ENCODE results near the gene SYT11.

Gene SYT11

DNA sequence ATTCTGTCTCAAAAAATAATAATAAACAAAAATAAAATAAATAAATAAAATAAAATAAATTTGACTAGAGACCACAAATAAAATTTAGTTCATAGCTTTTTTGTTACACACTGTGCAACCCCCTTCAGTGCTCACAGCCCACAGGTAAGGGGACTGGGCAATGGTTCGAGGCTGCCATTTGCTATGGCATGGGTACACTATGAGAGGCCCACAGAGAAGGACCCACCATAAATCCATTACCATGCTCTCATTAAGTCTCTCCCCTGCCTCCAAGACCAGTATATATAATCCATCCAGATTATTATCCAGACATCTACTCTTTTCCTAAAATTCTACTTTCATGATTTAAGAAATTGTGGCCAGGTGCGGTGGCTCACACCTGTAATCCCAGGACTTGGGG lies 60.4 kb downstream of the SYT11 start:
- WGBS, 2 donors (ENCODE audit: extremely low coverage in 2 of 2, insufficient read length in 2 of 2, insufficient replicate concordance in 1 of 2) = no CpG with 5 or more reads among the region's 2 CpGs
- H2AK5ac ChIP-seq (ENCODE audit: low read depth, low read length) = no peak overlapping the region
- H3K18ac ChIP-seq (ENCODE audit: low read length) = no peak overlapping the region
- no peaks in the 10 kb centered on the region for H3K27me3 ChIP-seq (ENCODE audit: control insufficient read depth in 3 of 3, insufficient read depth in 3 of 3, low read depth in 1 of 3, low read length in 3 of 3)
- H3K23ac ChIP-seq (ENCODE audit: low read depth, low read length, poor library complexity) = no peak overlapping the region
- H3K4me1 ChIP-seq (ENCODE audit: control insufficient read depth in 2 of 2, insufficient read depth in 1 of 2, low read depth in 1 of 2, low read length in 2 of 2) = no peaks in the 10 kb centered on the region
- H3K4me2 ChIP-seq (ENCODE audit: insufficient read depth, low read length, poor library complexity, severe bottlenecking) = no peak overlapping the region
- H3K79me1 ChIP-seq (ENCODE audit: low read depth, low read length) = no peaks in the 10 kb centered on the region
- no peak overlapping the region for H3K9ac ChIP-seq (ENCODE audit: low read depth, low read length, poor library complexity)
- no peaks in the 10 kb centered on the region for H3K9me3 ChIP-seq (replicated peaks in 1 of 2; ENCODE audit: control insufficient read depth in 2 of 2, insufficient read depth in 1 of 2, low read depth in 1 of 2, low read length in 2 of 2)
- H3K27ac ChIP-seq (replicated peaks; ENCODE audit: low read length) = no peak overlapping the region
- no peak overlapping the region for H2BK15ac ChIP-seq (ENCODE audit: low read length)
- no peak for DNase-seq (ENCODE audit: low spot score)
- H3K14ac ChIP-seq (ENCODE audit: low read length) = no peak overlapping the region
- H3K36me3 ChIP-seq (replicated peaks in 1 of 2; ENCODE audit: control insufficient read depth in 2 of 2, insufficient read depth in 2 of 2, low read length in 2 of 2) = peaks cover 40 to 98% of the 10 kb centered on the region in 2 donors
- H4K8ac ChIP-seq (ENCODE audit: low read depth, low read length) = no peak overlapping the region
- H4K91ac ChIP-seq (ENCODE audit: low read depth, low read length, poor library complexity) = no peak overlapping the region
- no peak overlapping the region for H2BK120ac ChIP-seq (ENCODE audit: low read depth, low read length)
- no peak overlapping the region for H2BK5ac ChIP-seq (ENCODE audit: low read length)
- no peak overlapping the region for H2AFZ ChIP-seq (ENCODE audit: low read length)
- H3K4ac ChIP-seq (ENCODE audit: low read length) = no peak overlapping the region
- H3K4me3 ChIP-seq (ENCODE audit: low read length in 2 of 2) = no peak overlapping the region
- H2BK12ac ChIP-seq (ENCODE audit: low read length) = no peak overlapping the region

DNA sequence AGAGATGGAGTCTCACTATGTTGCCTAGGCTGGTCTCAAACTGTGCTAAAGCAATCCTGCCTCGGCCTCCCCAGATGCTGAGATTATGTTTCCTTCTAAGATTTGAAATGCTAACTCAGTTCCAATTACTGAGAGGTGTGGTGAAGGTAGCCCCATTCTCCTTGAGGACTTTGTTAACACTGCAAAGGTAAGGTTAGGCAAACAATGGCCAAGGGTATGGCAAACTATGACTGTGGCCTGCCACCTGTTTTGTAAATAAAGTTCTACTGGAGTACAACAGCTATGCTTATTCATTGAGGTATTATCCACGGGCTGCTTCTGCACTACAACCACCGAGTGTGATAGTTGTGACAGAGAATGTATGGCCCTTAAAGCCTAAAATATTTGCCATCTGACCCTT lies 61.4 kb downstream of the SYT11 start:
- no peak overlapping the region for H2BK15ac ChIP-seq (ENCODE audit: low read length)
- no peak overlapping the region for H4K8ac ChIP-seq (ENCODE audit: low read depth, low read length)
- no peak overlapping the region for H3K9ac ChIP-seq (ENCODE audit: low read depth, low read length, poor library complexity)
- H2AFZ ChIP-seq (ENCODE audit: low read length) = no peak overlapping the region
- no peak for DNase-seq (ENCODE audit: low spot score)
- no peak overlapping the region for H3K23ac ChIP-seq (ENCODE audit: low read depth, low read length, poor library complexity)
- no peak overlapping the region for H2AK5ac ChIP-seq (ENCODE audit: low read depth, low read length)
- no peak overlapping the region for H3K4me3 ChIP-seq (ENCODE audit: low read length in 2 of 2)
- no peak overlapping the region for H3K18ac ChIP-seq (ENCODE audit: low read length)
- H3K4me1 ChIP-seq (ENCODE audit: control insufficient read depth in 2 of 2, insufficient read depth in 1 of 2, low read depth in 1 of 2, low read length in 2 of 2) = no peaks in the 10 kb centered on the region
- H3K14ac ChIP-seq (ENCODE audit: low read length) = no peak overlapping the region
- H3K79me1 ChIP-seq (ENCODE audit: low read depth, low read length) = no peaks in the 10 kb centered on the region
- peaks cover 44 to 96% of the 10 kb centered on the region in 2 donors for H3K36me3 ChIP-seq (replicated peaks in 1 of 2; ENCODE audit: control insufficient read depth in 2 of 2, insufficient read depth in 2 of 2, low read length in 2 of 2)
- WGBS, 2 donors (ENCODE audit: extremely low coverage in 2 of 2, insufficient read length in 2 of 2, insufficient replicate concordance in 1 of 2) = no CpG with 5 or more reads among the region's 3 CpGs
- no peak overlapping the region for H3K4ac ChIP-seq (ENCODE audit: low read length)
- H2BK5ac ChIP-seq (ENCODE audit: low read length) = no peak overlapping the region
- H3K27me3 ChIP-seq (ENCODE audit: control insufficient read depth in 3 of 3, insufficient read depth in 3 of 3, low read depth in 1 of 3, low read length in 3 of 3) = no peaks in the 10 kb centered on the region
- H3K9me3 ChIP-seq (replicated peaks in 1 of 2; ENCODE audit: control insufficient read depth in 2 of 2, insufficient read depth in 1 of 2, low read depth in 1 of 2, low read length in 2 of 2) = no peaks in the 10 kb centered on the region
- no peak overlapping the region for H2BK12ac ChIP-seq (ENCODE audit: low read length)
- no peak overlapping the region for H3K4me2 ChIP-seq (ENCODE audit: insufficient read depth, low read length, poor library complexity, severe bottlenecking)
- no peak overlapping the region for H2BK120ac ChIP-seq (ENCODE audit: low read depth, low read length)
- no peak overlapping the region for H3K27ac ChIP-seq (replicated peaks; ENCODE audit: low read length)
- H4K91ac ChIP-seq (ENCODE audit: low read depth, low read length, poor library complexity) = no peak overlapping the region

DNA sequence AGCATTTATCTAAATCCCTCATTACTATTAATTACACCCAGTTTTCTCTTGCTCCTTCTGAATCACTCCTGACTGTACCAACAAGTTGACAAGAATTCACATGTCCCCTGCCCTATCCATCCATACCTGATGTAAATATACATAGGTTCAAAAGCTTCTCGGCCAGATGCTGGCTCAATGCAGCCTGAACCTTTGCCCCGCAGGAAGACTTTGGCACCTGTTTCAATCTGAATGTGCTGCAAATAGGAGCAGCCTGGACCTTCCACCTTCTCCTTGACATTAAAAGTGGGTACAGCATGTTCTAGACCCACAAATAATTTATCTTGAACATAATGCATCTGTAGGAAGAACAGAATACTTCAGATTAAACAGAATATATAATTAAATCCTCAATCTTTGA lies 66.1 kb downstream of the SYT11 start:
- no peaks in the 10 kb centered on the region for H3K4me1 ChIP-seq (ENCODE audit: control insufficient read depth in 2 of 2, insufficient read depth in 1 of 2, low read depth in 1 of 2, low read length in 2 of 2)
- no peaks in the 10 kb centered on the region for H3K27me3 ChIP-seq (ENCODE audit: control insufficient read depth in 3 of 3, insufficient read depth in 3 of 3, low read depth in 1 of 3, low read length in 3 of 3)
- no peaks in the 10 kb centered on the region for H3K79me1 ChIP-seq (ENCODE audit: low read depth, low read length)
- H3K9ac ChIP-seq (ENCODE audit: low read depth, low read length, poor library complexity) = no peak overlapping the region
- no CpG with 5 or more reads among the region's 2 CpGs for WGBS, 2 donors (ENCODE audit: extremely low coverage in 2 of 2, insufficient read length in 2 of 2, insufficient replicate concordance in 1 of 2)
- DNase-seq (ENCODE audit: low spot score) = no peak
- H3K4me3 ChIP-seq (ENCODE audit: low read length in 2 of 2) = no peak overlapping the region
- H4K8ac ChIP-seq (ENCODE audit: low read depth, low read length) = no peak overlapping the region
- H2AK5ac ChIP-seq (ENCODE audit: low read depth, low read length) = no peak overlapping the region
- H3K18ac ChIP-seq (ENCODE audit: low read length) = no peak overlapping the region
- H3K4me2 ChIP-seq (ENCODE audit: insufficient read depth, low read length, poor library complexity, severe bottlenecking) = no peak overlapping the region
- peaks cover 47 to 97% of the 10 kb centered on the region in 2 donors for H3K36me3 ChIP-seq (replicated peaks in 1 of 2; ENCODE audit: control insufficient read depth in 2 of 2, insufficient read depth in 2 of 2, low read length in 2 of 2)
- H3K14ac ChIP-seq (ENCODE audit: low read length) = no peak overlapping the region
- no peak overlapping the region for H3K27ac ChIP-seq (replicated peaks; ENCODE audit: low read length)
- H2BK15ac ChIP-seq (ENCODE audit: low read length) = no peak overlapping the region
- H2BK120ac ChIP-seq (ENCODE audit: low read depth, low read length) = no peak overlapping the region
- no peak overlapping the region for H4K91ac ChIP-seq (ENCODE audit: low read depth, low read length, poor library complexity)
- H3K23ac ChIP-seq (ENCODE audit: low read depth, low read length, poor library complexity) = no peak overlapping the region
- no peak overlapping the region for H2AFZ ChIP-seq (ENCODE audit: low read length)
- no peak overlapping the region for H2BK12ac ChIP-seq (ENCODE audit: low read length)
- no peak overlapping the region for H3K4ac ChIP-seq (ENCODE audit: low read length)
- no peaks in the 10 kb centered on the region for H3K9me3 ChIP-seq (replicated peaks in 1 of 2; ENCODE audit: control insufficient read depth in 2 of 2, insufficient read depth in 1 of 2, low read depth in 1 of 2, low read length in 2 of 2)
- H2BK5ac ChIP-seq (ENCODE audit: low read length) = no peak overlapping the region

DNA sequence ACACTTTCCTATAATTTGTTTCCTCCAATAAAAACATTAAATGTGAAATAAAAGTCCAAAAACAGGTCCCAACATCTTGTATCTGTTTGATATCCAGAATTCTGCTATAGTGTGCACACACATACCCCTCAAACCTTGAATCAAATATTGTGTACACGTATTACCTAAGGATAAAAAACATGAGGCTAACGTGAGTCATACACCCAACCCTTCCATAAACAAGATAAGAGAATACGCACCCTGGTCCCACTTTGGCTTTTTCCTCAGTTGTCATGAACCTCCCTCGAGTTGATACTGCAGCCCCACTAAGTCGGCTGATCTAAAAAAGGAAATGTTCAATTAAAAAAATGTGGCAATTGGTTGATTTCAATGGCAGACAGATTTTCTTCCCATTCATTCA lies 69.7 kb downstream of the SYT11 start:
- Histone ChIP-seq H2BK120ac (ENCODE audit: low read depth, low read length) (no peak overlapping the region), H4K8ac (ENCODE audit: low read depth, low read length) (no peak overlapping the region), H4K91ac (ENCODE audit: low read depth, low read length, poor library complexity) (no peak overlapping the region), H3K14ac (ENCODE audit: low read length) (no peak overlapping the region), H3K23ac (ENCODE audit: low read depth, low read length, poor library complexity) (no peak overlapping the region), H3K4me2 (ENCODE audit: insufficient read depth, low read length, poor library complexity, severe bottlenecking) (no peak overlapping the region), H2BK5ac (ENCODE audit: low read length) (no peak overlapping the region), H3K79me1 (ENCODE audit: low read depth, low read length) (no peaks in the 10 kb centered on the region), H3K18ac (ENCODE audit: low read length) (no peak overlapping the region), H3K27me3 (ENCODE audit: control insufficient read depth in 3 of 3, insufficient read depth in 3 of 3, low read depth in 1 of 3, low read length in 3 of 3) (no peaks in the 10 kb centered on the region), H3K9ac (ENCODE audit: low read depth, low read length, poor library complexity) (no peak overlapping the region), H3K36me3 (replicated peaks in 1 of 2; ENCODE audit: control insufficient read depth in 2 of 2, insufficient read depth in 2 of 2, low read length in 2 of 2) (peaks cover 36 to 95% of the 10 kb centered on the region in 2 donors), H3K9me3 (replicated peaks in 1 of 2; ENCODE audit: control insufficient read depth in 2 of 2, insufficient read depth in 1 of 2, low read depth in 1 of 2, low read length in 2 of 2) (no peaks in the 10 kb centered on the region), H2BK15ac (ENCODE audit: low read length) (no peak overlapping the region), H3K27ac (replicated peaks; ENCODE audit: low read length) (no peak overlapping the region), H2BK12ac (ENCODE audit: low read length) (no peak overlapping the region), H2AK5ac (ENCODE audit: low read depth, low read length) (no peak overlapping the region), H2AFZ (ENCODE audit: low read length) (no peak overlapping the region), H3K4me3 (ENCODE audit: low read length in 2 of 2) (no peak overlapping the region), H3K4ac (ENCODE audit: low read length) (no peak overlapping the region), H3K4me1 (ENCODE audit: control insufficient read depth in 2 of 2, insufficient read depth in 1 of 2, low read depth in 1 of 2, low read length in 2 of 2) (peaks cover 2 to 13% of the 10 kb centered on the region in 2 donors)
- no peak for DNase-seq (ENCODE audit: low spot score)
- no CpG with 5 or more reads among the region's 5 CpGs for WGBS, 2 donors (ENCODE audit: extremely low coverage in 2 of 2, insufficient read length in 2 of 2, insufficient replicate concordance in 1 of 2)
